Neural progenitor cell (in vitro differentiated cells): ENCODE data around the gene VPS8. TPM values are rescaled to one million over a fixed set of nuclear protein-coding genes. Genes with fewer than 3 reads are reported as not detected.
"Not testable (repeated sequence)": the region's sequence is repeated elsewhere in the genome, so short reads cannot be mapped to it uniquely, and the experiment has no call there.

Source experiments
- DNase-seq: peaks from one replicate; pipeline ENCODE4 v3.0.0-alpha.2; 2016; ENCODE audit warnings: low spot score
- H2AFZ ChIP-seq: fragments of 200-600 bp; sonication (generic); replicated peaks from 2 replicates; pipeline ENCODE4 v1.6.1; 2016; ENCODE audit warnings: antibody characterized with exemption
- H3F3A ChIP-seq: fragments of 200-600 bp; sonication (generic); 2 replicates; pipeline ENCODE4 v1.6.1; 2016; ENCODE audit warnings: antibody characterized with exemption, low read depth
- H3K27ac ChIP-seq: fragments of 200-600 bp; sonication (generic); 2 replicates; pipeline ENCODE4 v1.5.1; 2016; ENCODE audit warnings: mild to moderate bottlenecking
- H3K27me3 ChIP-seq: fragments of 200-600 bp; sonication (generic); 2 replicates; pipeline ENCODE4 v1.6.1; 2016; ENCODE audit warnings: mild to moderate bottlenecking, moderate library complexity
- H3K36me3 ChIP-seq: fragments of 200-600 bp; sonication (generic); 2 replicates; pipeline ENCODE4 v1.5.1; 2016
- H3K4me1 ChIP-seq: fragments of 200-600 bp; sonication (generic); 2 replicates; pipeline ENCODE4 v1.6.1; 2016; ENCODE audit warnings: mixed run types
- H3K4me2 ChIP-seq: fragments of 200-600 bp; sonication (generic); 2 replicates; pipeline ENCODE4 v1.6.1; 2016
- H3K4me3 ChIP-seq: fragments of 200-600 bp; sonication (generic); 2 replicates; pipeline ENCODE4 v1.5.1; 2016
- H3K79me2 ChIP-seq: fragments of 200-600 bp; sonication (generic); 2 replicates; pipeline ENCODE4 v1.6.1; 2016; ENCODE audit warnings: low read depth
- H3K9ac ChIP-seq: fragments of 200-600 bp; sonication (generic); 2 replicates; pipeline ENCODE4 v1.6.1; 2016
- H3K9me3 ChIP-seq: fragments of 200-600 bp; sonication (generic); 2 replicates; pipeline ENCODE4 v1.5.1; 2016; ENCODE audit warnings: low read depth
- H4K20me1 ChIP-seq: fragments of 200-600 bp; sonication (generic); 2 replicates; pipeline ENCODE4 v1.6.1; 2016; ENCODE audit warnings: low read depth
- H3K27ac Mint-ChIP-seq: 3 replicates; pipeline ENCODE4 v1.8.0; 2021; ENCODE audit warnings: mixed read lengths
- H3K27me3 Mint-ChIP-seq: 2 replicates; pipeline ENCODE4 v1.8.0; 2022; ENCODE audit warnings: low read depth, mild to moderate bottlenecking, inconsistent platforms, moderate library complexity, mixed read lengths; ENCODE audit not compliant: insufficient read depth
- H3K36me3 Mint-ChIP-seq: 3 replicates; pipeline ENCODE4 v1.8.0; 2021; ENCODE audit warnings: mixed read lengths
- H3K4me1 Mint-ChIP-seq: 3 replicates; pipeline ENCODE4 v1.8.0; 2021; ENCODE audit warnings: mixed read lengths
- H3K4me3 Mint-ChIP-seq: 3 replicates; pipeline ENCODE4 v1.8.0; 2021; ENCODE audit warnings: mild to moderate bottlenecking, moderate library complexity, mixed read lengths
- H3K9me3 Mint-ChIP-seq: 3 replicates; pipeline ENCODE4 v1.8.0; 2020; ENCODE audit warnings: mixed read lengths
- CTCF ChIP-seq: fragments of 200-600 bp; sonication (generic); IDR thresholded peaks from 2 replicates; pipeline ENCODE4 v1.5.1; 2017; ENCODE audit warnings: antibody characterized with exemption, mild to moderate bottlenecking
- EZH2 ChIP-seq: fragments of 200-600 bp; sonication (generic); IDR thresholded peaks from 2 replicates; pipeline ENCODE4 v1.6.1; 2017; ENCODE audit warnings: antibody characterized with exemption, mild to moderate bottlenecking, moderate library complexity
- EZH2phosphoT487 ChIP-seq: fragments of 200-600 bp; sonication (generic); IDR thresholded peaks from 2 replicates; pipeline ENCODE4 v1.6.1; 2017; ENCODE audit warnings: antibody characterized with exemption
- total RNA-seq: library from RNA; depleted of rRNA; stranded (reverse); fragments of >200 nt; gene quantifications from 2 replicates; pipeline ENCODE4 v1.2.3, GENCODE V29; 2015; ENCODE audit warnings: low replicate concordance

VPS8 gene
- total RNA-seq, 1 donor from 2014 or later: 93.1 TPM

GRCh38 chr3:184949251-184949965 is 137.4 kb downstream of the VPS8 start:
- no peaks in the 10 kb centered on the region for H3K36me3 ChIP-seq
- no peak overlapping the region for H2AFZ ChIP-seq
- TF ChIP-seq CTCF: no peak
- no peak for TF ChIP-seq EZH2
- no peak for TF ChIP-seq EZH2phosphoT487
- H3K36me3 Mint-ChIP-seq: peaks cover 2% of the 10 kb centered on the region
- H3K9me3 Mint-ChIP-seq: no peaks in the 10 kb centered on the region
- no peaks in the 10 kb centered on the region for H3K79me2 ChIP-seq
- H3K27me3 ChIP-seq: no peaks in the 10 kb centered on the region
- DNase-seq: no peak
- H3K4me3 Mint-ChIP-seq: no peak overlapping the region
- peaks cover 4% of the 10 kb centered on the region for H3F3A ChIP-seq
- no peak overlapping the region for H3K27ac Mint-ChIP-seq
- no peak overlapping the region for H3K4me2 ChIP-seq
- H3K9me3 ChIP-seq: no peaks in the 10 kb centered on the region
- H3K27ac ChIP-seq: no peak overlapping the region
- no peak overlapping the region for H3K4me3 ChIP-seq
- H3K4me1 ChIP-seq: peaks cover 22% of the 10 kb centered on the region
- no peak overlapping the region for H3K9ac ChIP-seq
- no peaks in the 10 kb centered on the region for H4K20me1 ChIP-seq
- H3K4me1 Mint-ChIP-seq: no peaks in the 10 kb centered on the region
- H3K27me3 Mint-ChIP-seq: no peaks in the 10 kb centered on the region

- H4K20me1 ChIP-seq, DNase-seq, H3K79me2 ChIP-seq, H3K27ac Mint-ChIP-seq, H3K27me3 ChIP-seq, H3K4me1 Mint-ChIP-seq, H3K27ac ChIP-seq, H3K36me3 ChIP-seq, H3F3A ChIP-seq, H3K9me3 ChIP-seq, H3K4me3 Mint-ChIP-seq, H3K9me3 Mint-ChIP-seq, H3K27me3 Mint-ChIP-seq, H3K4me2 ChIP-seq, H3K9ac ChIP-seq, H2AFZ ChIP-seq, H3K4me3 ChIP-seq, H3K36me3 Mint-ChIP-seq: not testable (repeated sequence)
- peaks cover 11% of the 10 kb centered on the region for H3K4me1 ChIP-seq
Observed at GRCh38 chr3:184950816-184951215, 138.8 kb downstream of the VPS8 start.

- no peaks in the 10 kb centered on the region for H4K20me1 ChIP-seq
- H2AFZ ChIP-seq: no peak overlapping the region
- H3K27me3 Mint-ChIP-seq: no peaks in the 10 kb centered on the region
- H3K79me2 ChIP-seq: no peaks in the 10 kb centered on the region
- H3K4me1 Mint-ChIP-seq: no peaks in the 10 kb centered on the region
- peaks cover 2% of the 10 kb centered on the region for H3K36me3 Mint-ChIP-seq
- TF ChIP-seq EZH2 (no peak), CTCF (no peak), EZH2phosphoT487 (no peak)
- no peaks in the 10 kb centered on the region for H3K36me3 ChIP-seq
- no peaks in the 10 kb centered on the region for H3K9me3 Mint-ChIP-seq
- H3K4me2 ChIP-seq: no peak overlapping the region
- no peaks in the 10 kb centered on the region for H3K9me3 ChIP-seq
- no peak overlapping the region for H3K27ac Mint-ChIP-seq
- H3K27me3 ChIP-seq: no peaks in the 10 kb centered on the region
- H3K27ac ChIP-seq: no peak overlapping the region
- no peaks in the 10 kb centered on the region for H3F3A ChIP-seq
- H3K4me1 ChIP-seq: peaks cover 11% of the 10 kb centered on the region
- no peak for DNase-seq
- no peak overlapping the region for H3K4me3 Mint-ChIP-seq
- no peak overlapping the region for H3K9ac ChIP-seq
- H3K4me3 ChIP-seq: no peak overlapping the region
Observed at GRCh38 chr3:184952671-184953070, 140.7 kb downstream of the VPS8 start.

- Histone ChIP-seq H3F3A (no peaks in the 10 kb centered on the region), H2AFZ (no peak overlapping the region), H3K27ac (no peak overlapping the region), H3K27me3 (no peaks in the 10 kb centered on the region), H3K9ac (no peak overlapping the region), H3K79me2 (no peaks in the 10 kb centered on the region), H3K4me1 (peaks cover 11% of the 10 kb centered on the region), H3K36me3 (no peaks in the 10 kb centered on the region), H4K20me1 (no peaks in the 10 kb centered on the region), H3K4me3 (no peak overlapping the region), H3K9me3 (no peaks in the 10 kb centered on the region), H3K4me2 (no peak overlapping the region)
- Mint-ChIP-seq H3K4me1 (no peaks in the 10 kb centered on the region), H3K36me3 (peaks cover 2% of the 10 kb centered on the region), H3K9me3 (no peaks in the 10 kb centered on the region), H3K4me3 (no peak overlapping the region), H3K27ac (no peak overlapping the region), H3K27me3 (no peaks in the 10 kb centered on the region)
- DNase-seq: no peak
- no peak for TF ChIP-seq EZH2
- no peak for TF ChIP-seq EZH2phosphoT487
- TF ChIP-seq CTCF: no peak
Observed at GRCh38 chr3:184953401-184953800, 141.4 kb downstream of the VPS8 start.
